H1 (cell line): ENCODE results near the gene BCO2. TPM values are rescaled to one million over a fixed set of nuclear protein-coding genes. Genes with fewer than 3 reads are reported as not detected.

Source experiments
- CBX5 ChIP-seq: fragments of 300-800, 300-1000 bp; sonication (generic); IDR thresholded peaks from 2 replicates; pipeline ENCODE4 v1.7.1; 2016; ENCODE audit warnings: antibody characterized with exemption, low read length, low read depth
- JUND ChIP-seq: IDR thresholded peaks from 2 replicates; pipeline ENCODE4 v1.6.1; 2011; ENCODE audit warnings: mild to moderate bottlenecking, improper control_type of control experiment, low read length
- MAX ChIP-seq: IDR thresholded peaks from 2 replicates; pipeline ENCODE4 v1.6.1; 2012; ENCODE audit warnings: inconsistent platforms
- SAP30 ChIP-seq: fragments of 300-600 bp; sonication (generic); IDR thresholded peaks from 2 replicates; pipeline ENCODE4 v1.7.1; 2012; ENCODE audit warnings: low read length, moderate library complexity, mild to moderate bottlenecking, inconsistent platforms; ENCODE audit not compliant: insufficient read depth, insufficient replicate concordance
- SIN3A ChIP-seq, 2 experiments: IDR thresholded peaks in 1 of 2; conservative IDR thresholded peaks in 1 of 2; 2 replicates each; pipeline ENCODE4 v1.6.1; 2011 to 2012; ENCODE audit warnings: low read length in 2 of 2, improper control_type of control experiment in 1 of 2, low read depth in 1 of 2, mild to moderate bottlenecking in 1 of 2
- polyA plus RNA-seq, 7 experiments: library from polyadenylated mRNA; depleted of rRNA in 3 of 7; stranded (reverse) in 5 of 7; unstranded in 2 of 7; fragments of >200 nt in 5 of 7; fragments of 200-250 nt in 2 of 7; gene quantifications; 1 replicate in 5 of 7; 2 replicates in 1 of 7; 4 replicates in 1 of 7; pipeline versions ENCODE4 v1.2.1 to v1.2.3, GENCODE V29; 2011 to 2013; ENCODE audit warnings: missing spikeins in 2 of 7, mixed read lengths in 2 of 7
- total RNA-seq: library from RNA; stranded (reverse); fragmentation: NEBNext Ultra II Directional; extraction: Animal tissue kit (Norgen Biotek cat#: 25700); gene quantifications from 2 replicates; pipeline ENCODE4 v1.2.1, GENCODE V29; 2021

The BCO2 gene
- total and polyA plus RNA-seq, 2 of the 8 experiments (the other 6 are each of a cell fraction or from before 2014, with no cell fraction given), result 0.42 to 0.82 TPM

GRCh38 chr11:112237451-112237850 lies 62.1 kb downstream of the BCO2 start (continued):
- TF ChIP-seq SIN3A (conservative IDR thresholded peaks at IDR 0.05 in 1 of 2, IDR thresholded peaks at IDR 0.05 in 1 of 2; ENCODE audit: low read depth in 1 of 2, low read length in 2 of 2), result no peak
- TF ChIP-seq MAX, result no peak
- TF ChIP-seq CBX5, result no peak
- TF ChIP-seq JUND, result no peak
- no peak for TF ChIP-seq SAP30
